ENCODE data around the gene GSPT1. TPM values are rescaled to one million over a fixed set of nuclear protein-coding genes. Genes with fewer than 3 reads are reported as not detected.

Gene GSPT1
- total RNA-seq, 1 experiment from 2014 or later, result 199 TPM

- Mint-ChIP-seq H3K4me1 (ENCODE audit: insufficient read depth, unreplicated experiment) (peaks cover 24% of the 10 kb centered on the region), H3K4me3 (ENCODE audit: unreplicated experiment) (peak overlapping the region; percentile 88), H3K27me3 (ENCODE audit: insufficient read depth, unreplicated experiment) (no peaks in the 10 kb centered on the region), H3K36me3 (ENCODE audit: insufficient read depth, unreplicated experiment) (no peaks in the 10 kb centered on the region), H3K27ac (ENCODE audit: low read depth, unreplicated experiment) (peak overlapping the region; percentile 70), H3K9me3 (ENCODE audit: unreplicated experiment) (no peaks in the 10 kb centered on the region)
- POLR2A ChIA-PET, result interaction anchor here (0.7 to 5.4 kb wide), 19 partner anchors 10 to 890 kb away, joined by 3 to 43 read pairs (median 5); partner anchors contain the start of genes RSL1D1, SNX29, TXNDC11 and ZC3H7A
- BruUV-seq (replicated peaks), result no TSS peak
- DNase-seq (ENCODE audit: unreplicated experiment), result peak; percentile 16
- intact Hi-C loops (cut with micrococcal nuclease), result loop anchor here (5.0 kb wide), 1 partner anchor 154 kb away; no protein-coding TSS in a partner anchor
- TF ChIP-seq CTCF (IDR thresholded peaks at IDR 0.05; ENCODE audit: unreplicated experiment), result no peak
- CTCF ChIA-PET, result interaction anchor here (0.9 kb wide), 2 partner anchors 42 to 62 kb away, joined by 3 to 4 read pairs; partner anchors contain the start of gene RSL1D1
These were observed 2.2 kb downstream of the GSPT1 start for GRCh38 chr16:11913425-11914079.

DNA sequence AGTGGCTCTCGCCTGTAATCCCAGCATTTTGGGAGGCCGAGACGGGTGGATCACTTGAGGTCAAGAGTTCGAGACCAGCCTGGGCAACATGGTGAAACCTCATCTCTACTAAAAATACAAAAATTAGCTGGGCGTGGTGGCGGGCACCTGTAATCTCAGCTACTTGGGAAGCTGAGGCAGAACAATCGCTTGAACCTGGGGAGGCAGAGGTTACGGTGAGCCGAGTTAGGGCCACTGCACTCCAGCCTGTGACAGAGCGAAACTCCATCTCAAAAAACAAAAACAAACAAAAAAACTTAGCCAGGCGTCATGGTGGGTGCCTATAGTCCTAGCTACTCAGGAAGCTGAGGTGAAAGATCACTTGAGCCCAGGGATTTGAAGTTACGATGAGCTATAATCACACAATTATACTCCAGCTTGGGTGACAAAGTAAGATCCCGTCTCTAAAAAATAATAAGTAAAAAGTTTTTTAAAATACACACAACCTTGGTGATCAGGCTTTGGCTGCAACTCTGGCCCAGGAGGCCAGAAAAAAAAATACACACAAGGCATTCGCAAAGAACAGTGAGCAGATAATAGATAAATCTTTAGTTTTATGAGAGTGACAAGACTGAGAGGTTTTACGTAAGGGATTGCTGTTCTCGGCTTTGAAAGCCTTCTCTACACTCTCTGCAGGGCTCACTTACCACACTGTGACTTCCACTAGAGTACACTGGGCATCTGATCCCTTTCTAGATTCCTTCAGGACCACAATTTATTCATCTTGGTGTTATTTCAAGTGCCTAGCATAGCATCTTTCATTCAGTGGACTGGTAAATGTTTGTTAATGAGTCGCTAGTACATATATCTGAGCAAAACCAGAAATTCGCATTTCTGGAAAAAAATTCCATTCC lies 5.9 kb downstream of the GSPT1 start:
- no peak for TF ChIP-seq CTCF (IDR thresholded peaks at IDR 0.05; ENCODE audit: unreplicated experiment)
- Mint-ChIP-seq H3K4me1 (ENCODE audit: insufficient read depth, unreplicated experiment) (peaks cover 24% of the 10 kb centered on the region), H3K27ac (ENCODE audit: low read depth, unreplicated experiment) (peak overlapping the region; percentile 63), H3K27me3 (ENCODE audit: insufficient read depth, unreplicated experiment) (no peaks in the 10 kb centered on the region), H3K4me3 (ENCODE audit: unreplicated experiment) (no peak overlapping the region), H3K9me3 (ENCODE audit: unreplicated experiment) (no peaks in the 10 kb centered on the region), H3K36me3 (ENCODE audit: insufficient read depth, unreplicated experiment) (peaks cover 7% of the 10 kb centered on the region)
- intact Hi-C loops (cut with micrococcal nuclease), result loop anchor here (5.0 kb wide), 1 partner anchor 157 kb away; no protein-coding TSS in a partner anchor
- no TSS peak for BruUV-seq (replicated peaks)
- CTCF ChIA-PET, result no interaction called here
- POLR2A ChIA-PET, result no interaction called here
- no peak for DNase-seq (ENCODE audit: unreplicated experiment)

GRCh38 chr16:11907160-11907970 lies 8.4 kb downstream of the GSPT1 start:
- no peak overlapping the region for H3K4me3 Mint-ChIP-seq (ENCODE audit: unreplicated experiment)
- DNase-seq (ENCODE audit: unreplicated experiment), result no peak
- peaks cover 17% of the 10 kb centered on the region for H3K4me1 Mint-ChIP-seq (ENCODE audit: insufficient read depth, unreplicated experiment)
- H3K27me3 Mint-ChIP-seq (ENCODE audit: insufficient read depth, unreplicated experiment), result no peaks in the 10 kb centered on the region
- ChIA-PET CTCF (interaction anchor here (0.6 to 0.7 kb wide), 2 partner anchors 109 to 169 kb away, joined by 3 read pairs; no protein-coding TSS in a partner anchor), POLR2A (interaction anchor here (0.6 to 1.3 kb wide), 3 partner anchors 8 to 157 kb away, joined by 3 to 4 read pairs (median 3); partner anchors contain the start of genes GSPT1 and SNX29)
- no peaks in the 10 kb centered on the region for H3K9me3 Mint-ChIP-seq (ENCODE audit: unreplicated experiment)
- peaks cover 7% of the 10 kb centered on the region for H3K36me3 Mint-ChIP-seq (ENCODE audit: insufficient read depth, unreplicated experiment)
- intact Hi-C loops (cut with micrococcal nuclease), result no loop called here
- no peak overlapping the region for H3K27ac Mint-ChIP-seq (ENCODE audit: low read depth, unreplicated experiment)
- TF ChIP-seq CTCF (IDR thresholded peaks at IDR 0.05; ENCODE audit: unreplicated experiment), result no peak
- BruUV-seq (replicated peaks), result no TSS peak
